Placental epithelial cell (primary cell): ENCODE measurements around the gene LUC7L3. TPM values are rescaled to one million over a fixed set of nuclear protein-coding genes. Genes with fewer than 3 reads are reported as not detected.

Experiments
- small RNA-seq: library from RNA; depleted of rRNA; stranded (forward); fragments of <200 nt; gene quantifications from one replicate; pipeline ENCODE3, GENCODE V24; 2012
- total RNA-seq: library from RNA; depleted of rRNA; stranded (reverse); fragments of >200 nt; gene quantifications from 2 replicates; pipeline ENCODE4 v1.2.3, GENCODE V29; 2012

The LUC7L3 gene
- 36.5 and 37.1 TPM in 2 replicates for total RNA-seq

GRCh38 chr17:50719144-50719923, at the start of gene LUC7L3:
Gene LUC7L3, plus strand, starts transcription at chr17:50719603. Its CDS starts 130 bp downstream, at chr17:50719733.

GRCh38 chr17:50707289-50708049, 11.9 kb upstream of the LUC7L3 start, which contains the start of gene ANKRD40:
Gene ANKRD40, minus strand, starts transcription at chr17:50707914. Its CDS starts 260 bp downstream, at chr17:50707654.

GRCh38 chr17:50767446-50767845, 48.0 kb downstream of the LUC7L3 start, which contains the start of gene ANKRD40CL:
Gene ANKRD40CL, minus strand, starts transcription at chr17:50767518. Its CDS starts 605 bp downstream, at chr17:50766913.

Small RNA genes within 50 kb of the gene (small RNA-seq; reads per million reads assigned to genes)
- gene AC005921.1 (not detected), gene MIR8059 (not detected), gene RF00019 (not detected)

Other genes with a start within 250 kb of the LUC7L3 start
- 18.8 and 23.9 TPM in 2 replicates for gene RSAD1, start 240.7 kb upstream of the LUC7L3 start, total RNA-seq
- gene MYCBPAP, start 211.2 kb upstream of the LUC7L3 start, total RNA-seq: 0.11 and 2.0 TPM in 2 replicates
- 40.0 and 57.5 TPM in 2 replicates for gene EPN3, start 186.9 kb upstream of the LUC7L3 start, total RNA-seq
- 59.0 and 78.1 TPM in 2 replicates for gene SPATA20, start 172.4 kb upstream of the LUC7L3 start, total RNA-seq
- under 0.01 TPM in 1 of 2 replicates, not detected in the other for gene CACNA1G, start 158.9 kb upstream of the LUC7L3 start, total RNA-seq
- 0.39 and 0.43 TPM in 2 replicates for gene ABCC3, start 84.7 kb upstream of the LUC7L3 start, total RNA-seq
- gene ANKRD40, start 11.7 kb upstream of the LUC7L3 start, total RNA-seq: 18.8 and 23.0 TPM in 2 replicates
- under 0.01 TPM in 1 of 2 replicates, not detected in the other for gene ANKRD40CL, start 47.9 kb downstream of the LUC7L3 start, total RNA-seq
- not detected in 2 replicates for gene WFIKKN2, start 116.0 kb downstream of the LUC7L3 start, total RNA-seq
- gene TOB1, start 146.8 kb downstream of the LUC7L3 start, total RNA-seq: 36.4 and 52.6 TPM in 2 replicates